WTC11 (cell line): ENCODE measurements around the gene NRN1L. TPM values are rescaled to one million over a fixed set of nuclear protein-coding genes. Genes with fewer than 3 reads are reported as not detected.

ENCODE experiments used
- ATAC-seq: fragments of 200-7000 bp; cut with Tn5 transposase; 2 replicates; pipeline ENCODE4 v1.10.0; 2021; ENCODE audit warnings: mild to moderate bottlenecking, moderate library complexity
- CTCF ChIA-PET: fragments of 300-600 bp; sonication (Branson Sonifier 250); formaldehyde crosslinking; loops from one replicate; lab custom pipeline; 2021; ENCODE audit warnings: antibody characterized with exemption; lab: Charles Lee
- POLR2A ChIA-PET: fragments of 350-600 bp; sonication (Branson Sonifier 250); formaldehyde crosslinking; loops from one replicate; lab custom pipeline; 2021; ENCODE audit warnings: antibody characterized with exemption; lab: Charles Lee
- DNase-seq: peaks from one replicate; pipeline ENCODE4 v3.0.0; 2021; ENCODE audit warnings: low spot score
- H3K27ac Mint-ChIP-seq: 2 replicates; pipeline ENCODE4 v1.8.0; 2021; ENCODE audit warnings: mixed read lengths
- H3K27me3 Mint-ChIP-seq: 2 replicates; pipeline ENCODE4 v1.8.0; 2021; ENCODE audit warnings: low read depth, mild to moderate bottlenecking, moderate library complexity, mixed read lengths
- H3K36me3 Mint-ChIP-seq: 2 replicates; pipeline ENCODE4 v1.8.0; 2021; ENCODE audit warnings: mixed read lengths
- H3K4me1 Mint-ChIP-seq: 2 replicates; pipeline ENCODE4 v1.8.0; 2022; ENCODE audit warnings: mixed read lengths
- H3K4me3 Mint-ChIP-seq: 2 replicates; pipeline ENCODE4 v1.8.0; 2021; ENCODE audit warnings: mild to moderate bottlenecking, moderate library complexity, mixed read lengths
- H3K9me3 Mint-ChIP-seq: 2 replicates; pipeline ENCODE4 v1.8.0; 2021; ENCODE audit warnings: mixed read lengths
- FOXJ3 ChIP-seq: sonication (generic); formaldehyde crosslinking; IDR thresholded peaks from 2 replicates; pipeline ENCODE4 v1.9.0; 2021; ENCODE audit warnings: missing genetic modification reagents, mild to moderate bottlenecking, borderline replicate concordance
- FOXK1 ChIP-seq: sonication (generic); formaldehyde crosslinking; IDR thresholded peaks from 2 replicates; pipeline ENCODE4 v1.8.0; 2022; ENCODE audit warnings: mild to moderate bottlenecking, moderate library complexity, missing genetic modification reagents
- FOXP1 ChIP-seq: sonication (generic); formaldehyde crosslinking; IDR thresholded peaks from 2 replicates; pipeline ENCODE4 v1.8.0; 2022; ENCODE audit warnings: missing genetic modification reagents, mild to moderate bottlenecking, moderate library complexity, borderline replicate concordance
- GRHL2 ChIP-seq: fragments of 250-450 bp; sonication (Bioruptor Pico); IDR thresholded peaks from 2 replicates; pipeline ENCODE4 v1.8.0; 2022; ENCODE audit warnings: mild to moderate bottlenecking, moderate library complexity; ENCODE audit not compliant: insufficient replicate concordance, severe bottlenecking
- HMGA2 ChIP-seq: fragments of 250-450 bp; sonication (Bioruptor Pico); IDR thresholded peaks from 2 replicates; pipeline ENCODE4 v1.4.0; 2021; ENCODE audit warnings: mild to moderate bottlenecking, moderate library complexity
- JUN ChIP-seq: sonication (generic); formaldehyde crosslinking; IDR thresholded peaks from 2 replicates; pipeline ENCODE4 v1.8.0; 2023; ENCODE audit warnings: mild to moderate bottlenecking, missing genetic modification reagents
- NFE2L1 ChIP-seq: sonication (generic); formaldehyde crosslinking; IDR thresholded peaks from 2 replicates; pipeline ENCODE4 v1.8.1; 2023; ENCODE audit warnings: missing genetic modification reagents
- RORB ChIP-seq: fragments of 250-450 bp; sonication (Bioruptor Pico); IDR thresholded peaks from 2 replicates; pipeline ENCODE4 v1.9.0; 2021; ENCODE audit warnings: mild to moderate bottlenecking
- TP53 ChIP-seq: sonication (generic); formaldehyde crosslinking; IDR thresholded peaks from 2 replicates; pipeline ENCODE4 v1.8.1; 2023; ENCODE audit warnings: mild to moderate bottlenecking, missing genetic modification reagents
- ZNF219 ChIP-seq: sonication (generic); formaldehyde crosslinking; IDR thresholded peaks from 2 replicates; pipeline ENCODE4 v1.8.0; 2023; ENCODE audit warnings: missing genetic modification reagents, mild to moderate bottlenecking, borderline replicate concordance
- ZNF317 ChIP-seq: sonication (generic); formaldehyde crosslinking; IDR thresholded peaks from 2 replicates; pipeline ENCODE4 v1.8.1; 2023; ENCODE audit warnings: low read depth, mild to moderate bottlenecking, moderate library complexity, missing genetic modification reagents, borderline replicate concordance
- ZNF423 ChIP-seq: fragments of 250-450 bp; sonication (Bioruptor Pico); IDR thresholded peaks from 2 replicates; pipeline ENCODE4 v2.1.2; 2022; ENCODE audit warnings: mild to moderate bottlenecking, moderate library complexity
- total RNA-seq: library from RNA; stranded (reverse); gene quantifications from 3 replicates; pipeline ENCODE4 v1.2.3, GENCODE V29; 2021
- TF ChIP-seq, protein P1 (sequence below): sonication (generic); formaldehyde crosslinking; IDR thresholded peaks from 2 replicates; pipeline ENCODE4 v1.8.1; 2023; ENCODE audit warnings: mild to moderate bottlenecking, missing genetic modification reagents
- TF ChIP-seq, protein P2 (sequence below): fragments of 250-450 bp; sonication (Bioruptor Pico); IDR thresholded peaks from 2 replicates; pipeline ENCODE4 v1.9.0; 2021; ENCODE audit warnings: moderate library complexity, mild to moderate bottlenecking, inconsistent platforms, borderline replicate concordance
- TF ChIP-seq, protein P3 (sequence below): sonication (generic); formaldehyde crosslinking; IDR thresholded peaks from 2 replicates; pipeline ENCODE4 v1.8.0; 2022; ENCODE audit warnings: missing genetic modification reagents
- TF ChIP-seq, protein P4 (sequence below): fragments of 250-450 bp; sonication (Bioruptor Pico); IDR thresholded peaks from 2 replicates; pipeline ENCODE4 v2.1.2; 2022; ENCODE audit warnings: mild to moderate bottlenecking, moderate library complexity
- TF ChIP-seq, protein P5 (sequence below): sonication (generic); formaldehyde crosslinking; IDR thresholded peaks from 2 replicates; pipeline ENCODE4 v1.8.0; 2022; ENCODE audit warnings: mild to moderate bottlenecking, missing genetic modification reagents
- TF ChIP-seq, protein P6 (sequence below): sonication (generic); formaldehyde crosslinking; IDR thresholded peaks from 2 replicates; pipeline ENCODE4 v1.8.1; 2022; ENCODE audit warnings: mild to moderate bottlenecking, missing genetic modification reagents, moderate library complexity, borderline replicate concordance
- TF ChIP-seq, protein P7 (sequence below): sonication (generic); formaldehyde crosslinking; IDR thresholded peaks from 2 replicates; pipeline ENCODE4 v1.8.1; 2022; ENCODE audit warnings: mild to moderate bottlenecking, moderate library complexity, missing genetic modification reagents

NRN1L gene
- total RNA-seq, 1 experiment from 2014 or later: 12.4 TPM

DNA sequence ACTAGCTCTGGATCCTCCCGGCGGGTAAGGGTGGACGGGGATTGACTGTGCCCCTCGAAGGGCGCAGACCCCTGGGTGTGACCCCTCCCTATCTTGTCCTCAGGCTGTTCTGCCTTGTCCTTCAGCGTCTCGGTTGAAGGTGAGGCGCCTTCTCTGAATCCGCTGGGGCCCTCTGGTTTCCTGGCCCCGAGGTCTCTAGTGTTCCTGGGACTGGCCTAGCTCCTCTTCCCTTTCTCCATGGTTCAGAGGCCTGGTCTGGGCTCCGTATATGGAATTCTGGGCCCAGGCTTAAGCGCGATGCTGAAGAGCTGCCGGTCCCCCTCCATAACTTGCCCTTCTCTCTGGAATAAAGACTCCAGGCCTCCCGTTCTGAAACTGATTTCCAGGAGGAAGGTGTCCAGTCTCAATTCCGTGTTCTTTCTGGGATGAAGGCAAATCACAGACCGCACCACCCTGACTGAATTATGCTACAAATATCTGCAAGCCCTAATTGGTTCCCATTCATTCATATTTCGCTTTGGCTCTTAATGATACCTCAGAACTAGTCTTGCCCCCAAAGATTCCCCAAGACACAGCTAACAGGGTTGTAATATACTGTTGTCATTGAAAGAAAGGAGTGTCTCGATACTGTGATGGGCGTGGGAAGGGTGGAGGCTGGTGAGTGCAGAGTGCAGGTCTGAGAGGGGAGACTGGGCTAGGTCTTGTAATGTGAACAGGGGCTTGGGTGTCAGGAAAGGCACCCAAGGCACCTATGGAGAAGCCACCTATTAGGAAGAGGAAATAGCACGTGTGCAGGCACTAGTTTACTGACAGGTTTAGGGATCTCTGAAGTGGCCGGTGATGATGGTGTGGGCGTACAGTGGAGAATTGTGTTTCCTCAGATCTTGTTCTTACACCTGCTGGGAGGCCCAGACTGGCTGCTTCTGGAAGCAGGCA is 11.0 kb upstream of the NRN1L start:
- H3K36me3 Mint-ChIP-seq: peaks cover 35% of the 10 kb centered on the region
- H3K4me3 Mint-ChIP-seq: peak overlapping the region; percentile 92
- H3K27ac Mint-ChIP-seq: peak overlapping the region; percentile 84; the same call in 1 of the 2 replicates
- TF ChIP-seq ZNF219 (CRISPR knock-in tag) (no peak), TP53 (CRISPR knock-in tag) (no peak), ZNF317 (CRISPR knock-in tag) (no peak), ZNF423 (no peak), HMGA2 (CRISPR knock-in tag) (no peak), FOXP1 (CRISPR knock-in tag) (no peak)
- TF ChIP-seq, protein P1, sequence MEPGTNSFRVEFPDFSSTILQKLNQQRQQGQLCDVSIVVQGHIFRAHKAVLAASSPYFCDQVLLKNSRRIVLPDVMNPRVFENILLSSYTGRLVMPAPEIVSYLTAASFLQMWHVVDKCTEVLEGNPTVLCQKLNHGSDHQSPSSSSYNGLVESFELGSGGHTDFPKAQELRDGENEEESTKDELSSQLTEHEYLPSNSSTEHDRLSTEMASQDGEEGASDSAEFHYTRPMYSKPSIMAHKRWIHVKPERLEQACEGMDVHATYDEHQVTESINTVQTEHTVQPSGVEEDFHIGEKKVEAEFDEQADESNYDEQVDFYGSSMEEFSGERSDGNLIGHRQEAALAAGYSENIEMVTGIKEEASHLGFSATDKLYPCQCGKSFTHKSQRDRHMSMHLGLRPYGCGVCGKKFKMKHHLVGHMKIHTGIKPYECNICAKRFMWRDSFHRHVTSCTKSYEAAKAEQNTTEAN (CRISPR knock-in tag): no peak
- TF ChIP-seq, protein P2, sequence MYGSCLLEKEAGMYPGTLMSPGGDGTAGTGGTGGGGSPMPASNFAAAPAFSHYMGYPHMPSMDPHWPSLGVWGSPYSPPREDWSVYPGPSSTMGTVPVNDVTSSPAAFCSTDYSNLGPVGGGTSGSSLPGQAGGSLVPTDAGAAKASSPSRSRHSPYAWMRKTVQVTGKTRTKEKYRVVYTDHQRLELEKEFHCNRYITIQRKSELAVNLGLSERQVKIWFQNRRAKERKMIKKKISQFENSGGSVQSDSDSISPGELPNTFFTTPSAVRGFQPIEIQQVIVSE (CRISPR knock-in tag): no peak
- H3K9me3 Mint-ChIP-seq: no peaks in the 10 kb centered on the region
- DNase-seq (no peak), ATAC-seq (peak; percentile 44)
- H3K4me1 Mint-ChIP-seq: peaks cover 15% of the 10 kb centered on the region
- no peaks in the 10 kb centered on the region for H3K27me3 Mint-ChIP-seq
- CTCF ChIA-PET: interaction anchor here (0.8 to 3.2 kb wide), 9 partner anchors 11 to 352 kb away, joined by 3 to 29 read pairs (median 4); partner anchors contain the start of gene NRN1L
- POLR2A ChIA-PET: no interaction called here

DNA sequence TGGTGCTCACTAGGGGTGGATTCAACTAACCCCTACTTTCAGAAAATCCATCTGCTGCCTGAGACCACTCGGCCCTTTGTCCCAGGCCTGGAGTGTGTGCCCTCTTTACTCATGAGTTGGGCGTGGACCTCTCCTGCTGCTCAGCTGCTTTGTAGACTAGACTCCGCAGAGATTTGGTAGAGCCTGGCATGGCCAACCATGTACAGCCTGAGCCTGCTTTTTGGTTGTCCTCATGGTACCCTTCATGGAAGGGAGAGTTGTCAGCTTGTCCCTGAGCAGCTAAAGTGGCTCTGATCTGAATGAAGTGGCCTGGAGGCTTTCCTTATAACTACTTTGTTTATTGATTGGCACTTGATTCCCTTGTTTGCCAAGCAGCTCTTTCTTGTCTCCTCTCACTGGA is 10.3 kb upstream of the NRN1L start:
- Mint-ChIP-seq H3K27ac (no peak overlapping the region), H3K9me3 (no peaks in the 10 kb centered on the region), H3K36me3 (peaks cover 42% of the 10 kb centered on the region), H3K4me1 (peaks cover 15% of the 10 kb centered on the region), H3K27me3 (no peaks in the 10 kb centered on the region), H3K4me3 (peak overlapping the region; percentile 92)
- ATAC-seq: no peak
- CTCF ChIA-PET: interaction anchor here (1.4 to 3.2 kb wide), 3 partner anchors 10 to 68 kb away, joined by 5 to 29 read pairs (median 20); partner anchors contain the start of gene NRN1L
- no peak for DNase-seq
- POLR2A ChIA-PET: interaction anchor here (0.5 kb wide), 1 partner anchor 191 kb away, joined by 4 read pairs; no protein-coding TSS in a partner anchor
- TF ChIP-seq, protein P3, sequence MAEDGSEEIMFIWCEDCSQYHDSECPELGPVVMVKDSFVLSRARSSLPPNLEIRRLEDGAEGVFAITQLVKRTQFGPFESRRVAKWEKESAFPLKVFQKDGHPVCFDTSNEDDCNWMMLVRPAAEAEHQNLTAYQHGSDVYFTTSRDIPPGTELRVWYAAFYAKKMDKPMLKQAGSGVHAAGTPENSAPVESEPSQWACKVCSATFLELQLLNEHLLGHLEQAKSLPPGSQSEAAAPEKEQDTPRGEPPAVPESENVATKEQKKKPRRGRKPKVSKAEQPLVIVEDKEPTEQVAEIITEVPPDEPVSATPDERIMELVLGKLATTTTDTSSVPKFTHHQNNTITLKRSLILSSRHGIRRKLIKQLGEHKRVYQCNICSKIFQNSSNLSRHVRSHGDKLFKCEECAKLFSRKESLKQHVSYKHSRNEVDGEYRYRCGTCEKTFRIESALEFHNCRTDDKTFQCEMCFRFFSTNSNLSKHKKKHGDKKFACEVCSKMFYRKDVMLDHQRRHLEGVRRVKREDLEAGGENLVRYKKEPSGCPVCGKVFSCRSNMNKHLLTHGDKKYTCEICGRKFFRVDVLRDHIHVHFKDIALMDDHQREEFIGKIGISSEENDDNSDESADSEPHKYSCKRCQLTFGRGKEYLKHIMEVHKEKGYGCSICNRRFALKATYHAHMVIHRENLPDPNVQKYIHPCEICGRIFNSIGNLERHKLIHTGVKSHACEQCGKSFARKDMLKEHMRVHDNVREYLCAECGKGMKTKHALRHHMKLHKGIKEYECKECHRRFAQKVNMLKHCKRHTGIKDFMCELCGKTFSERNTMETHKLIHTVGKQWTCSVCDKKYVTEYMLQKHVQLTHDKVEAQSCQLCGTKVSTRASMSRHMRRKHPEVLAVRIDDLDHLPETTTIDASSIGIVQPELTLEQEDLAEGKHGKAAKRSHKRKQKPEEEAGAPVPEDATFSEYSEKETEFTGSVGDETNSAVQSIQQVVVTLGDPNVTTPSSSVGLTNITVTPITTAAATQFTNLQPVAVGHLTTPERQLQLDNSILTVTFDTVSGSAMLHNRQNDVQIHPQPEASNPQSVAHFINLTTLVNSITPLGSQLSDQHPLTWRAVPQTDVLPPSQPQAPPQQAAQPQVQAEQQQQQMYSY (CRISPR knock-in tag): no peak
- no peak for TF ChIP-seq ZNF423
- TF ChIP-seq FOXK1: no peak
- TF ChIP-seq, protein P4, sequence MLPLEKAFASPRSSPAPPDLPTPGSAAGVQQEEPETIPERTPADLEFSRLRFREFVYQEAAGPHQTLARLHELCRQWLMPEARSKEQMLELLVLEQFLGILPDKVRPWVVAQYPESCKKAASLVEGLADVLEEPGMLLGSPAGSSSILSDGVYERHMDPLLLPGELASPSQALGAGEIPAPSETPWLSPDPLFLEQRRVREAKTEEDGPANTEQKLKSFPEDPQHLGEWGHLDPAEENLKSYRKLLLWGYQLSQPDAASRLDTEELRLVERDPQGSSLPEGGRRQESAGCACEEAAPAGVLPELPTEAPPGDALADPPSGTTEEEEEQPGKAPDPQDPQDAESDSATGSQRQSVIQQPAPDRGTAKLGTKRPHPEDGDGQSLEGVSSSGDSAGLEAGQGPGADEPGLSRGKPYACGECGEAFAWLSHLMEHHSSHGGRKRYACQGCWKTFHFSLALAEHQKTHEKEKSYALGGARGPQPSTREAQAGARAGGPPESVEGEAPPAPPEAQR (CRISPR knock-in tag): no peak
- TF ChIP-seq, protein P5, sequence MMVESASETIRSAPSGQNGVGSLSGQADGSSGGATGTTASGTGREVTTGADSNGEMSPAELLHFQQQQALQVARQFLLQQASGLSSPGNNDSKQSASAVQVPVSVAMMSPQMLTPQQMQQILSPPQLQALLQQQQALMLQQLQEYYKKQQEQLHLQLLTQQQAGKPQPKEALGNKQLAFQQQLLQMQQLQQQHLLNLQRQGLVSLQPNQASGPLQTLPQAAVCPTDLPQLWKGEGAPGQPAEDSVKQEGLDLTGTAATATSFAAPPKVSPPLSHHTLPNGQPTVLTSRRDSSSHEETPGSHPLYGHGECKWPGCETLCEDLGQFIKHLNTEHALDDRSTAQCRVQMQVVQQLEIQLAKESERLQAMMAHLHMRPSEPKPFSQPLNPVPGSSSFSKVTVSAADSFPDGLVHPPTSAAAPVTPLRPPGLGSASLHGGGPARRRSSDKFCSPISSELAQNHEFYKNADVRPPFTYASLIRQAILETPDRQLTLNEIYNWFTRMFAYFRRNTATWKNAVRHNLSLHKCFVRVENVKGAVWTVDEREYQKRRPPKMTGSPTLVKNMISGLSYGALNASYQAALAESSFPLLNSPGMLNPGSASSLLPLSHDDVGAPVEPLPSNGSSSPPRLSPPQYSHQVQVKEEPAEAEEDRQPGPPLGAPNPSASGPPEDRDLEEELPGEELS (CRISPR knock-in tag): no peak
- no peak for TF ChIP-seq NFE2L1
- TF ChIP-seq, protein P6, sequence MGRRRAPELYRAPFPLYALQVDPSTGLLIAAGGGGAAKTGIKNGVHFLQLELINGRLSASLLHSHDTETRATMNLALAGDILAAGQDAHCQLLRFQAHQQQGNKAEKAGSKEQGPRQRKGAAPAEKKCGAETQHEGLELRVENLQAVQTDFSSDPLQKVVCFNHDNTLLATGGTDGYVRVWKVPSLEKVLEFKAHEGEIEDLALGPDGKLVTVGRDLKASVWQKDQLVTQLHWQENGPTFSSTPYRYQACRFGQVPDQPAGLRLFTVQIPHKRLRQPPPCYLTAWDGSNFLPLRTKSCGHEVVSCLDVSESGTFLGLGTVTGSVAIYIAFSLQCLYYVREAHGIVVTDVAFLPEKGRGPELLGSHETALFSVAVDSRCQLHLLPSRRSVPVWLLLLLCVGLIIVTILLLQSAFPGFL: no peak
- no peak for TF ChIP-seq GRHL2 (CRISPR knock-in tag)
- TF ChIP-seq, protein P7, sequence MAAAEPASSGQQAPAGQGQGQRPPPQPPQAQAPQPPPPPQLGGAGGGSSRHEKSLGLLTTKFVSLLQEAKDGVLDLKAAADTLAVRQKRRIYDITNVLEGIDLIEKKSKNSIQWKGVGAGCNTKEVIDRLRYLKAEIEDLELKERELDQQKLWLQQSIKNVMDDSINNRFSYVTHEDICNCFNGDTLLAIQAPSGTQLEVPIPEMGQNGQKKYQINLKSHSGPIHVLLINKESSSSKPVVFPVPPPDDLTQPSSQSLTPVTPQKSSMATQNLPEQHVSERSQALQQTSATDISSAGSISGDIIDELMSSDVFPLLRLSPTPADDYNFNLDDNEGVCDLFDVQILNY (CRISPR knock-in tag): no peak
- TF ChIP-seq FOXJ3 (CRISPR knock-in tag): no peak
- no peak for TF ChIP-seq JUN
- no peak for TF ChIP-seq HMGA2 (CRISPR knock-in tag)
- no peak for TF ChIP-seq RORB (CRISPR knock-in tag)
